AG04449 (cell line): ENCODE data around the gene RASGRP3.

Experiments
- CTCF ChIA-PET: fragments of 350-600 bp; formaldehyde crosslinking; extraction: SDS; loops from one replicate; lab custom pipeline; 2021; ENCODE audit warnings: antibody characterized with exemption; lab: Yijun Ruan, JAX
- POLR2A ChIA-PET: fragments of 400-600, 350-600 bp; formaldehyde crosslinking; extraction: SDS; loops from one replicate; lab custom pipeline; 2020; ENCODE audit warnings: antibody characterized with exemption, inconsistent platforms; lab: Yijun Ruan, JAX
- DNase-seq: peaks from one replicate; pipeline ENCODE4 v3.0.0-alpha.2; 2010; ENCODE audit warnings: low read depth, low spot score
- H3K4me3 ChIP-seq: 2 replicates; pipeline ENCODE4 v1.5.1; 2011; ENCODE audit warnings: low read depth, mild to moderate bottlenecking, control low read depth, low read length
- TF ChIP-seq, protein P1 (sequence below): IDR thresholded peaks from one replicate; pipeline ENCODE4 v1.5.1; 2011; ENCODE audit warnings: mild to moderate bottlenecking, moderate library complexity, low read length, control low read depth, inconsistent platforms; ENCODE audit not compliant: insufficient read depth; ENCODE audit errors: missing control alignments

RASGRP3 gene

DNA sequence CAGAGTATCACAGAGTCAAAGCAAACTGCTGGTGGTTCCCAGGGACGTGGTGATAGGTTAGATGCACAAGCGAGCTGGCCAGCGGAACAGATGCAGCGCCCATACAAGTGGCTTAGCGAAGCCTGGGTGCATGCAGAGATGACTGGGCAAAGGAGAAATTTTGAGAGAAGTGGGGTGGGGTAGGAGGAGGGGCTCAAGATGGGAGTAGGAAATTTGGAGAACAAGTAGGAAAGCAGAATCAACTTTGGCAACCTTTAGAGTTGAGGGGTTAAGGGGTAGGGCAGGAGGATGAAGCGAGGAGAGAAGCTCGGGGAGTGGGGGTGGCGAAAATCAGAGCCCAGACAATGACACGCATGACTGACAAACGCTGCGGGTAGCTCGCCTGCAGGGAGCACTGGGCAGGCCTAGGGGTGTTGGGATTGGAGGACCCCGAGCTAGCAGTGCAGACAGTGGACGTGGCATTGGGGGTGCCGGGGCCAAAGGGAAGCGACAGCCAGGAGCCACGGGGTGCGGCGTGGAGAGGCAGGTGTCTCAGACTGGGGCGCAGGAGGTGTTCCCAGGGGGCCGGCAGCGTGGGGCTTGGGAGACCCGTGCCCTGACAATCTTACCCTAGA, 122.2 kb downstream of the RASGRP3 start:
- TF ChIP-seq, protein P1, sequence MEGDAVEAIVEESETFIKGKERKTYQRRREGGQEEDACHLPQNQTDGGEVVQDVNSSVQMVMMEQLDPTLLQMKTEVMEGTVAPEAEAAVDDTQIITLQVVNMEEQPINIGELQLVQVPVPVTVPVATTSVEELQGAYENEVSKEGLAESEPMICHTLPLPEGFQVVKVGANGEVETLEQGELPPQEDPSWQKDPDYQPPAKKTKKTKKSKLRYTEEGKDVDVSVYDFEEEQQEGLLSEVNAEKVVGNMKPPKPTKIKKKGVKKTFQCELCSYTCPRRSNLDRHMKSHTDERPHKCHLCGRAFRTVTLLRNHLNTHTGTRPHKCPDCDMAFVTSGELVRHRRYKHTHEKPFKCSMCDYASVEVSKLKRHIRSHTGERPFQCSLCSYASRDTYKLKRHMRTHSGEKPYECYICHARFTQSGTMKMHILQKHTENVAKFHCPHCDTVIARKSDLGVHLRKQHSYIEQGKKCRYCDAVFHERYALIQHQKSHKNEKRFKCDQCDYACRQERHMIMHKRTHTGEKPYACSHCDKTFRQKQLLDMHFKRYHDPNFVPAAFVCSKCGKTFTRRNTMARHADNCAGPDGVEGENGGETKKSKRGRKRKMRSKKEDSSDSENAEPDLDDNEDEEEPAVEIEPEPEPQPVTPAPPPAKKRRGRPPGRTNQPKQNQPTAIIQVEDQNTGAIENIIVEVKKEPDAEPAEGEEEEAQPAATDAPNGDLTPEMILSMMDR: no peak
- POLR2A ChIA-PET: interaction anchor here (0.6 to 1.4 kb wide), 5 partner anchors 20 to 841 kb away, joined by 3 to 5 read pairs (median 3); partner anchors contain the start of gene RASGRP3
- DNase-seq: no peak
- H3K4me3 ChIP-seq: peak overlapping the region; percentile 94
- CTCF ChIA-PET: interaction anchor here (1.3 to 2.2 kb wide), 2 partner anchors 15 to 210 kb away, joined by 4 to 12 read pairs; no protein-coding TSS in a partner anchor

- peak within 1 kb of the TSS; percentile 94 for H3K4me3 ChIP-seq
- peak; percentile 94 for DNase-seq
- ChIA-PET CTCF (interaction anchor here (1.3 to 2.2 kb wide), 2 partner anchors 16 to 211 kb away, joined by 4 to 12 read pairs; no protein-coding TSS in a partner anchor), POLR2A (interaction anchor here (0.6 to 1.4 kb wide), 6 partner anchors 20 to 842 kb away, joined by 3 to 5 read pairs (median 3); partner anchors contain the start of gene RASGRP3)
- TF ChIP-seq, protein P1: no peak
Observed at GRCh38 chr2:33599175-33599942, 122.9 kb downstream of the RASGRP3 start, which contains the start of gene FAM98A. TSS of gene FAM98A (minus strand) at chr2:33599299. CDS start at chr2:33599221, 78 bp downstream.

- H3K4me3 ChIP-seq: peak overlapping the region; percentile 71
- ChIA-PET POLR2A (interaction anchor here (0.6 to 1.4 kb wide), 2 partner anchors 21 to 394 kb away, joined by 3 to 4 read pairs; no protein-coding TSS in a partner anchor), CTCF (interaction anchor here (1.3 to 2.2 kb wide), 2 partner anchors 17 to 211 kb away, joined by 4 to 12 read pairs; no protein-coding TSS in a partner anchor)
- TF ChIP-seq, protein P1: no peak
- no peak for DNase-seq
Observed at GRCh38 chr2:33599943-33600192, 123.4 kb downstream of the RASGRP3 start.

DNA sequence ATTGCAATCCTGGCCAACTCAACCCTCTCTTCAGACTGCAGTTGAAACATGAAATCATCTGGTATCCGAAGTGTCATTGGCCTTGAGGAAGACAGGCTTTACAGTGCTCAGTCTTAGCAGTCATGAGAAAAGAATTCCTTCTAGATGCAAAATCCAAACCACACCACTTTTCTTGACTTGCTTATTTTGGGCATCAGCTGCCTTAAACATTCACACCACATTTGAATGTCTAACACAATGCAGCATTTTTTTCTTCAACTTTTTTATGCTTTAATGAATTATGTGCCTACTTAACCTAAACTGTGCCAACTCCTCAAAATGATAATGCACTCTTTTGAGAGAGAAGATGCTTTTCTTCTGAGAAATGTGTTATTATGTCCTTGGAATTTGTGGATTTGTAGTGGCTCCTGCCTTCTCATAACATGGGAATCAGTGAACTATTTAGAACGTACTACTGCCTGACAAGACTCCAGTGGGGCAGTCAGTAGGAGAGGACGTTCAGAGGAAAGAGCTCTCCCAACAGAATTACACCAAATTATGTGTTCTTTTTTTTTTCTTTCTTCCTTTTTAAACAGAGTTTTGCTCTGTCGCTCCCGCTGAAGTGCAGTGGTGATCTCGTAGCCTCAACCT, 125.9 kb downstream of the RASGRP3 start:
- ChIA-PET CTCF (no interaction called here), POLR2A (no interaction called here)
- TF ChIP-seq, protein P1: no peak
- peak; percentile 41 for DNase-seq
- H3K4me3 ChIP-seq: no peak overlapping the region

DNA sequence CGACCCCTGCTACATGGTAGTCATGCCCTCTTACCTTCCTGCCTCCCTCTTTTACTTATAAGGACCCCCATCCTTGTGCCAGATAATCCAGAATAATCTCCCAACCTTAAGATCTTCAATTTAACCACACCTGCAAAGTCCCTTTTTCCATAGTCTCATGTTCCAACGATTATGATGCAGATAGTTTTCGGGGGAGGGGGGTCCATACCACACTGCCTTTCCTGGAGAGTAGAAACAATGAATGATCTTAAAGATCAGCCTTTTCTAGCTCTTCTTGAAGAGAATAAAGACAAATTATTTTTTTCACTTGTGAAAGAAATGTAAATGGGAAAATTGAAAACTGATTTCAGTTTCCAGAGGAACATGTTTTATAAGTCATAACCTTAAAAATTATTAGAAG, 127.0 kb downstream of the RASGRP3 start:
- TF ChIP-seq, protein P1: no peak
- CTCF ChIA-PET: no interaction called here
- no peak overlapping the region for H3K4me3 ChIP-seq
- DNase-seq: no peak
- POLR2A ChIA-PET: no interaction called here

DNA sequence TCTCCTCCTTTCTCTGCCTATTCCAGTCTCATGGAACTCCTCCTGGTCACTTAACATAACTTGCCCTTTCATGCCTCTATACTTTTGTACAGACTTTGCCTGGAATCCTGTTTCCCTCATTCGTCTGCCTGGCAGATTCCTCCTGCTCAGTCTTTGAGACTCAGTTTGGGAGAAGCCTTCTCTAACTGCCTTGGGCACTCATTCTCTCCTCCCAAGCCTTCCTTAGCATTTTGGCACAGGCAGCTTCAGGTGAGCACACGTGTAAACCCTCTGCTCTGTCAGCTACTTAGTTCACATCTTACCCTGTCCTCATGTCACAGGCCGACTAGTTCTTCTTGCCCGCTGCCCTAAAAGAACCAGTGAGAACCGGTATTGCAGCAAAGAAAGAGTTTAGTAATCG, 128.6 kb downstream of the RASGRP3 start:
- ChIA-PET CTCF (no interaction called here), POLR2A (no interaction called here)
- TF ChIP-seq, protein P1: no peak
- no peak overlapping the region for H3K4me3 ChIP-seq
- no peak for DNase-seq
